ENCODE measurements around the gene PPP6C. TPM values are rescaled to one million over a fixed set of nuclear protein-coding genes. Genes with fewer than 3 reads are reported as not detected.

PPP6C gene
- polyA plus RNA-seq, 1 donor = 61.9 TPM

Other genes starting within 250 kb of the PPP6C start
- gene GOLGA1, start 248.7 kb downstream of the PPP6C start, polyA plus RNA-seq (ENCODE audit: insufficient read length) = 19.0 TPM
- 17.1 TPM for gene SCAI, start 46.3 kb downstream of the PPP6C start, polyA plus RNA-seq (ENCODE audit: insufficient read length)
- gene RABEPK, start 10.7 kb upstream of the PPP6C start, polyA plus RNA-seq (ENCODE audit: insufficient read length) = 21.1 TPM
- gene HSPA5, start 51.5 kb upstream of the PPP6C start, polyA plus RNA-seq (ENCODE audit: insufficient read length) = 365 TPM
- 43.8 TPM for gene GAPVD1, start 72.0 kb upstream of the PPP6C start, polyA plus RNA-seq (ENCODE audit: insufficient read length)

All from left kidney (tissue), 1 donor.